IPS DF 19.7 (cell line): Measurements from ENCODE around the gene HRH4.

Source experiments
- DNase-seq: peaks from one replicate; pipeline ENCODE4 v3.0.0-alpha.2; 2013; ENCODE audit warnings: low read depth, low spot score

The HRH4 gene

GRCh38 chr18:24506175-24506574 is 45.7 kb downstream of the HRH4 start:
- no peak for DNase-seq

GRCh38 chr18:24509435-24509834 is 49.0 kb downstream of the HRH4 start:
- no peak for DNase-seq

GRCh38 chr18:24514439-24514838 is 54.0 kb downstream of the HRH4 start:
- peak; percentile 71 for DNase-seq

GRCh38 chr18:24515721-24516120 is 55.3 kb downstream of the HRH4 start:
- DNase-seq = no peak

GRCh38 chr18:24516261-24516660 is 55.8 kb downstream of the HRH4 start:
- no peak for DNase-seq

DNA sequence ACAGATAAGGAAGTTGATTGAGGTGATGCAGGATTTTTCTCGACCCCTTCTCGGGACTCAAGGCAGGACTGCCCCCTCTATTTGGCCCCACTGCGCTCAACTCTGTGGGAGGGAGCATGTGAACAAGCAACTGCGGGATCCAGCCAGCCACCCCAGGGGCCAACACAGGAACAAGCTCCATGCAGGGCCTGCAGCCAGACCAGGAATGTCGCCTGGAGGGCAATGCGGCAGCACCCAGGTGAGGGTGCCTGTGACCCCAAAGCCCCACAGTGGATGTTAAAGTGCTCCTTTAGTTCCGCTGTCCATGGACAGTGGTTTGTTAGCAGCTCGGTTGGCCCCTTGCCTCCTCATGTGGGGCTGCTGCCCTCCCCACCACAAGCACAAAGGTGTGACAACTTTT is 57.1 kb downstream of the HRH4 start:
- no peak for DNase-seq

- no peak for DNase-seq
Observed at GRCh38 chr18:24518596-24518995, 58.2 kb downstream of the HRH4 start.
